NCI-H2081 treated with DMSO at 0.1 percent for 48 hours (cell line): ENCODE data around the gene ZNF155.
"Not testable (repeated sequence)": the region's sequence is repeated elsewhere in the genome, so short reads cannot be mapped to it uniquely, and the experiment has no call there.

Experiments
- DNase-seq: peaks from one replicate; lab custom pipeline; 2025; lab: John Stamatoyannopoulos, UW

ZNF155 gene

GRCh38 chr19:43983912-43984686, at the start of gene ZNF155:
Gene ZNF155, plus strand, starts transcription at chr19:43984188. Its CDS starts 4,356 bp downstream, at chr19:43988544.
- peak; percentile 92 for DNase-seq

GRCh38 chr19:43934985-43935708, 48.8 kb upstream of the ZNF155 start, which contains the start of gene ZNF45:
Gene ZNF45, minus strand, starts transcription at chr19:43935282. Its CDS starts 13,097 bp downstream, at chr19:43922185.
- DNase-seq, result peak; percentile 40

GRCh38 chr19:43936188-43936587, 47.8 kb upstream of the ZNF155 start:
- DNase-seq, result no peak

GRCh38 chr19:43939557-43940260, 44.3 kb upstream of the ZNF155 start:
- no peak for DNase-seq

GRCh38 chr19:43940719-43941118, 43.3 kb upstream of the ZNF155 start:
- DNase-seq, result no peak

- DNase-seq, result no peak
Observed at GRCh38 chr19:43941209-43941608, 42.8 kb upstream of the ZNF155 start.

- DNase-seq, result not testable (repeated sequence)
Observed at GRCh38 chr19:43947412-43947811, 36.6 kb upstream of the ZNF155 start.

GRCh38 chr19:43949803-43950202, 34.2 kb upstream of the ZNF155 start:
- not testable (repeated sequence) for DNase-seq

- peak; percentile 71 for DNase-seq
Observed at GRCh38 chr19:43950834-43951645, 32.9 kb upstream of the ZNF155 start, which contains the start of gene ZNF221. Gene ZNF221, plus strand, starts transcription at chr19:43951228. Its CDS starts 11,499 bp downstream, at chr19:43962727.

GRCh38 chr19:43956827-43957226, 27.2 kb upstream of the ZNF155 start:
- no peak for DNase-seq

- no peak for DNase-seq
Observed at GRCh38 chr19:43957891-43958290, 26.1 kb upstream of the ZNF155 start.

- no peak for DNase-seq
Observed at GRCh38 chr19:43960411-43960810, 23.6 kb upstream of the ZNF155 start.

GRCh38 chr19:43966079-43966694, 17.8 kb upstream of the ZNF155 start:
- no peak for DNase-seq

GRCh38 chr19:43976732-43977131, 7.3 kb upstream of the ZNF155 start:
- DNase-seq, result no peak

- DNase-seq, result no peak
Observed at GRCh38 chr19:43983544-43983911, 460 bp upstream of the ZNF155 start.

GRCh38 chr19:43984687-43985000, 656 bp downstream of the ZNF155 start:
- no peak for DNase-seq

- no peak for DNase-seq
Observed at GRCh38 chr19:43997631-43998290, 13.8 kb downstream of the ZNF155 start.

- no peak for DNase-seq
Observed at GRCh38 chr19:44002212-44002565, 18.2 kb downstream of the ZNF155 start.

- peak; percentile 51 for DNase-seq
Observed at GRCh38 chr19:44002566-44003460, 18.8 kb downstream of the ZNF155 start, which contains the start of gene ZNF230. Gene ZNF230, plus strand, starts transcription at chr19:44002957. Its CDS starts 4,122 bp downstream, at chr19:44007079.
